K562 (cell line): ENCODE measurements around the gene SYNGR1. TPM values are rescaled to one million over a fixed set of nuclear protein-coding genes. Genes with fewer than 3 reads are reported as not detected.

ENCODE experiments used
- CHD1 ChIP-seq: fragments of 200-600 bp; sonication (generic); IDR thresholded peaks from one replicate; pipeline ENCODE4 v1.6.1; 2012; ENCODE audit warnings: mild to moderate bottlenecking, moderate library complexity, low read length, inconsistent platforms
- E2F8 ChIP-seq: fragments of 450-650 bp; IDR thresholded peaks from 2 replicates; pipeline ENCODE4 v1.7.1; 2018; ENCODE audit warnings: mild to moderate bottlenecking, low read depth; ENCODE audit not compliant: partially characterized antibody
- EP300 ChIP-seq: IDR thresholded peaks from 2 replicates; pipeline ENCODE4 v1.6.1; 2012; ENCODE audit warnings: low read length, improper control_type of control experiment
- MGA ChIP-seq: fragments of 450-650 bp; IDR thresholded peaks from 2 replicates; pipeline ENCODE4 v1.6.1; 2016; ENCODE audit warnings: mild to moderate bottlenecking, moderate library complexity
- PREB ChIP-seq: sonication (generic); formaldehyde crosslinking; IDR thresholded peaks from 2 replicates; pipeline ENCODE4 v1.8.1; 2023; ENCODE audit warnings: mild to moderate bottlenecking, missing genetic modification reagents
- SIN3A ChIP-seq, 2 experiments: fragments of 150-350 bp in 1 of 2; IDR thresholded peaks; 2 replicates each; pipeline ENCODE4 v1.6.1; 2011 to 2016; ENCODE audit warnings: borderline replicate concordance in 2 of 2, low read depth in 2 of 2, low read length in 2 of 2, mild to moderate bottlenecking in 2 of 2, moderate library complexity in 2 of 2; ENCODE audit not compliant: control insufficient read depth in 1 of 2
- SREBF2 ChIP-seq: sonication (generic); formaldehyde crosslinking; IDR thresholded peaks from 2 replicates; pipeline ENCODE4 v1.4.0; 2020; ENCODE audit warnings: mild to moderate bottlenecking, missing genetic modification reagents
- TEAD1 ChIP-seq, 2 experiments: fragments of 450-650 bp in 1 of 2; sonication (generic) in 1 of 2; formaldehyde crosslinking; IDR thresholded peaks; 2 replicates each; pipeline versions ENCODE4 v1.4.0 to v1.8.0; 2020 to 2022; ENCODE audit warnings: mild to moderate bottlenecking in 2 of 2, missing genetic modification reagents in 1 of 2
- ZNF165 ChIP-seq: fragments of 250-450 bp; sonication (Bioruptor Pico); IDR thresholded peaks from 2 replicates; pipeline ENCODE4 v1.4.0; 2020; ENCODE audit warnings: borderline replicate concordance
- polyA plus RNA-seq, 8 experiments: library from polyadenylated mRNA; depleted of rRNA in 4 of 8; stranded (reverse) in 5 of 8; unstranded in 3 of 8; fragments of >200 nt; fragmentation: Nextera tagmentation in 2 of 8; fragmentation: Illumina TruSeq in 1 of 8; extraction: Ambion mirVana in 2 of 8; extraction: Trizol in 1 of 8; gene quantifications; 2 replicates each; pipeline versions ENCODE4 v1.2.1 to v1.2.3, GENCODE V29; 2011 to 2014; ENCODE audit warnings: inconsistent platforms in 1 of 8, missing spikeins in 1 of 8
- total RNA-seq, 7 experiments: library from RNA; depleted of rRNA in 6 of 7; stranded (reverse); fragments of >200 nt in 6 of 7; fragmentation: Illumina TruSeq in 2 of 7; extraction: Trizol in 2 of 7; gene quantifications; 2 replicates each; pipeline versions ENCODE4 v1.2.1 to v1.2.3, GENCODE V29; 2011 to 2021; ENCODE audit warnings: low replicate concordance in 1 of 7
- TF ChIP-seq, protein P1 (sequence below): fragments of 200-400 bp; formaldehyde crosslinking; IDR thresholded peaks from 2 replicates; pipeline ENCODE4 v1.6.1; 2017; ENCODE audit warnings: mild to moderate bottlenecking, low read depth, low read length, moderate library complexity

The SYNGR1 gene
- total and polyA plus RNA-seq, 9 of the 15 experiments (the other 6 are each of a cell fraction or from before 2014, with no cell fraction given) = 1.8 to 15.9 (median 5.5) TPM

DNA sequence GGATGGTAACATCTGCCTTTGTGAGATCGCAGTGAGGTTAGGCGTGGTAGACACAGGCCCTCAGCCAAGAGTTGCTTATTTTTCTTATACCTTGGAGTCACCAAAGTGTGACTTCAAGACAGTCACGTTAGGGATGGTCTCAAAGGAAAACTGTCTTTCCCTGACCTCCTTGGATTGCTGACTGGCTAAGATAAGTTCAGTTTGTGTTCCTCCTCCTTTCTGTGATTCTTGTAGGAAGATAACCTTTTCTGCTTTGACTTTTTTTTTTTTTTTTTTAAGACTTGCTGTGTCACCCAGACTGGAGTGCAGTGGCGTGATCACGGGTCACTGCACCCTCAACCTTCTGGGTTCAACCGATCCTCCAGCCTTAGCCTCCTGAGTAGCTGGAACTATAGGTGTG lies 72.9 kb downstream of the SYNGR1 start (continued):
- TF ChIP-seq, protein P1, sequence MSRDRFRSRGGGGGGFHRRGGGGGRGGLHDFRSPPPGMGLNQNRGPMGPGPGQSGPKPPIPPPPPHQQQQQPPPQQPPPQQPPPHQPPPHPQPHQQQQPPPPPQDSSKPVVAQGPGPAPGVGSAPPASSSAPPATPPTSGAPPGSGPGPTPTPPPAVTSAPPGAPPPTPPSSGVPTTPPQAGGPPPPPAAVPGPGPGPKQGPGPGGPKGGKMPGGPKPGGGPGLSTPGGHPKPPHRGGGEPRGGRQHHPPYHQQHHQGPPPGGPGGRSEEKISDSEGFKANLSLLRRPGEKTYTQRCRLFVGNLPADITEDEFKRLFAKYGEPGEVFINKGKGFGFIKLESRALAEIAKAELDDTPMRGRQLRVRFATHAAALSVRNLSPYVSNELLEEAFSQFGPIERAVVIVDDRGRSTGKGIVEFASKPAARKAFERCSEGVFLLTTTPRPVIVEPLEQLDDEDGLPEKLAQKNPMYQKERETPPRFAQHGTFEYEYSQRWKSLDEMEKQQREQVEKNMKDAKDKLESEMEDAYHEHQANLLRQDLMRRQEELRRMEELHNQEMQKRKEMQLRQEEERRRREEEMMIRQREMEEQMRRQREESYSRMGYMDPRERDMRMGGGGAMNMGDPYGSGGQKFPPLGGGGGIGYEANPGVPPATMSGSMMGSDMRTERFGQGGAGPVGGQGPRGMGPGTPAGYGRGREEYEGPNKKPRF = no peak
- TF ChIP-seq SIN3A (IDR thresholded peaks at IDR 0.05; ENCODE audit: borderline replicate concordance in 2 of 2, control insufficient read depth in 1 of 2, low read depth in 2 of 2, low read length in 2 of 2) (no peak), CHD1 (no peak), SREBF2 (no peak), ZNF165 (CRISPR knock-in tag) (no peak), E2F8 (no peak), EP300 (peak; percentile 72; the same call in 1 of the 2 replicates), TEAD1 (CRISPR knock-in tag; IDR thresholded peaks at IDR 0.05) (no peak), PREB (CRISPR knock-in tag) (no peak), MGA (no peak)
